Gastrocnemius medialis (tissue), 4 donors: Measurements from ENCODE around the gene ATP6V0E2. TPM values are rescaled to one million over a fixed set of nuclear protein-coding genes. Genes with fewer than 3 reads are reported as not detected.
"Not testable (repeated sequence)": the region's sequence is repeated elsewhere in the genome, so short reads cannot be mapped to it uniquely, and the experiment has no call there.

Experiments used
- ATAC-seq, 2 donors: fragments of 150-250 bp; one replicate each; pipeline ENCODE4 v1.9.1; 2016
- DNase-seq, 2 donors: peaks; one replicate each; pipeline ENCODE4 v3.0.0-alpha.2; 2019
- H3K27ac ChIP-seq, 4 donors: fragments of 200-600 bp; sonication (generic); 1 replicate in 1 of 4; 2 replicates in 3 of 4; pipeline ENCODE4 v1.5.1; 2016 to 2018; ENCODE audit warnings: mild to moderate bottlenecking in 2 of 4, moderate library complexity in 1 of 4
- H3K27me3 ChIP-seq, 3 donors: fragments of 200-600 bp; sonication (generic) in 2 of 3; 1 replicate in 1 of 3; 2 replicates in 2 of 3; pipeline versions ENCODE4 v1.5.1 to v1.6.0; 2016 to 2019; ENCODE audit warnings: mild to moderate bottlenecking in 1 of 3, moderate library complexity in 1 of 3
- H3K36me3 ChIP-seq, 2 donors: fragments of 200-600 bp; sonication (generic) in 1 of 2; one replicate each; pipeline ENCODE4 v1.5.1; 2017 to 2018
- H3K4me1 ChIP-seq, 2 donors: fragments of 200-600 bp; sonication (generic) in 1 of 2; one replicate each; pipeline ENCODE4 v1.5.1; 2016 to 2017; ENCODE audit warnings: mild to moderate bottlenecking in 2 of 2
- H3K4me3 ChIP-seq, 4 donors: fragments of 200-600 bp; sonication (generic) in 3 of 4; 1 replicate in 1 of 4; 2 replicates in 3 of 4; pipeline ENCODE4 v1.5.1; 2016 to 2019; ENCODE audit warnings: mild to moderate bottlenecking in 2 of 4
- H3K9me3 ChIP-seq, 3 donors: fragments of 200-600 bp; sonication (generic) in 2 of 3; 1 replicate in 1 of 3; 2 replicates in 2 of 3; pipeline ENCODE4 v1.5.1; 2016 to 2019
- POLR2A ChIP-seq, 2 donors: fragments of 450-650 bp; IDR thresholded peaks; one replicate each; pipeline ENCODE4 v1.6.1; 2017; ENCODE audit warnings: antibody characterized with exemption in 2 of 2, mild to moderate bottlenecking in 2 of 2, moderate library complexity in 2 of 2
- in situ Hi-C, 4 donors: fragments of 200-750 bp; cut with MboI; loops; one replicate each; pipeline versions ENCODE4 v1.15.0 to v1.8.0; 2017; ENCODE audit warnings: low sequenced_read_pairs in 4 of 4
- intact Hi-C: fragments of 100-400 bp; cut with DNase I; formaldehyde crosslinking; loops from one replicate; pipeline ENCODE4 v1.15.1; 2023; ENCODE audit warnings: low total_unique reads
- total RNA-seq, 4 donors: library from RNA; depleted of rRNA; stranded (reverse); fragments of >200 nt; gene quantifications; one replicate each; pipeline versions ENCODE4 v1.1.0 to v1.2.3, GENCODE V29; 2016
- TF ChIP-seq, protein P1 (sequence below), 5 experiments: fragments of 450-650 bp in 3 of 5; fragments of 200-600 bp in 2 of 5; sonication (generic) in 2 of 5; IDR thresholded peaks in 4 of 5; conservative IDR thresholded peaks in 1 of 5; 1 replicate in 4 of 5; 2 replicates in 1 of 5; pipeline ENCODE4 v1.5.1; 2016 to 2019; ENCODE audit warnings: antibody characterized with exemption in 5 of 5, mild to moderate bottlenecking in 3 of 5, moderate library complexity in 3 of 5

Gene ATP6V0E2
- total RNA-seq, 4 donors from 2014 or later: 9.0 to 46.3 (median 12.9) TPM

DNA sequence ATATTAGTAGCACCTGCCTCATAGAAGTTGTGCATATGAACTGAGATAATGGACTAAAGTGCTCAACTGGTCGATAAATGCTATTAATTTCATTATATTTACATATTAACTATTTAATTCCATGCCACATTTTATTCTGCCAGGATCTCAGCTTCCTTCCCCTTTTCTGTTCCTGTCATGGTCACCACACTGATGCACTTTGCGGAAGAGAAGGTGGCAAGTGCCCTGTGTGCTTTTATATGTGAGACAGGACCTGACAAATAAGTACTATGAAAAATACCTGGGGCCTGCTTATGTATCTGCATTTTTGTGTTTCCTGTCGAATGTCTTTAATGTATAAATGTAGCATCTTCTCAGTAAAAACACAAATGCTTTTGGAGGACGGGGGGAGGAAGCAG is 12.2 kb downstream of the ATP6V0E2 start:
- Histone ChIP-seq H3K27ac (no peak overlapping the region), H3K4me3 (no peak overlapping the region), H3K9me3 (no peaks in the 10 kb centered on the region), H3K36me3 (no peaks in the 10 kb centered on the region), H3K27me3 (no peaks in the 10 kb centered on the region), H3K4me1 (no peaks in the 10 kb centered on the region)
- TF ChIP-seq, protein P1, sequence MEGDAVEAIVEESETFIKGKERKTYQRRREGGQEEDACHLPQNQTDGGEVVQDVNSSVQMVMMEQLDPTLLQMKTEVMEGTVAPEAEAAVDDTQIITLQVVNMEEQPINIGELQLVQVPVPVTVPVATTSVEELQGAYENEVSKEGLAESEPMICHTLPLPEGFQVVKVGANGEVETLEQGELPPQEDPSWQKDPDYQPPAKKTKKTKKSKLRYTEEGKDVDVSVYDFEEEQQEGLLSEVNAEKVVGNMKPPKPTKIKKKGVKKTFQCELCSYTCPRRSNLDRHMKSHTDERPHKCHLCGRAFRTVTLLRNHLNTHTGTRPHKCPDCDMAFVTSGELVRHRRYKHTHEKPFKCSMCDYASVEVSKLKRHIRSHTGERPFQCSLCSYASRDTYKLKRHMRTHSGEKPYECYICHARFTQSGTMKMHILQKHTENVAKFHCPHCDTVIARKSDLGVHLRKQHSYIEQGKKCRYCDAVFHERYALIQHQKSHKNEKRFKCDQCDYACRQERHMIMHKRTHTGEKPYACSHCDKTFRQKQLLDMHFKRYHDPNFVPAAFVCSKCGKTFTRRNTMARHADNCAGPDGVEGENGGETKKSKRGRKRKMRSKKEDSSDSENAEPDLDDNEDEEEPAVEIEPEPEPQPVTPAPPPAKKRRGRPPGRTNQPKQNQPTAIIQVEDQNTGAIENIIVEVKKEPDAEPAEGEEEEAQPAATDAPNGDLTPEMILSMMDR (IDR thresholded peaks at IDR 0.05 in 4 of 5, conservative IDR thresholded peaks at IDR 0.05 in 1 of 5): no peak
- TF ChIP-seq POLR2A (IDR thresholded peaks at IDR 0.05): no peak
- no peak for ATAC-seq
- DNase-seq: no peak
- intact Hi-C loops (no loop called here), in situ Hi-C loops (no loop called here)

DNA sequence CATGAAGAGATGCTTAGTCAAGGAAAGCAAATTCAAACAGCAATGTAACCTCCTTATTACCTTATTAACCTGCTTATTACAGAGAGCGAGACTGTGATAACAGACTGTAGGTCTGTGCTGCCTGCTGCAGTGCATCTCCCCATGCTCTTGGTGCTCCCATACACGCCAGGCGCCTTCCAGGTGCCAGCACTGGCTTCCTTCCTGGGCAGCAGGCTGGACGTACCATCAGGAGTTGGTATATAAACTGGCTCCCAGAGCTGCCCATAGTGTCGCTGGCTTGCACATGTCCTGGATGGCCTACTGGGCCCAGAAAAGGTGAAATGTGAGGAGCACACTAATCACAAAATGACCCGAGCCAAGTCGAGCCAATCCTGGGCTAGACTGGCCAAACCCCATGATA is 13.5 kb downstream of the ATP6V0E2 start:
- no peak overlapping the region for H3K4me3 ChIP-seq
- H3K36me3 ChIP-seq: no peaks in the 10 kb centered on the region
- H3K4me1 ChIP-seq: no peaks in the 10 kb centered on the region
- no peaks in the 10 kb centered on the region for H3K9me3 ChIP-seq
- H3K27me3 ChIP-seq: no peaks in the 10 kb centered on the region
- DNase-seq (no peak), ATAC-seq (no peak)
- intact Hi-C loops (no loop called here), in situ Hi-C loops (no loop called here)
- H3K27ac ChIP-seq: no peak overlapping the region
- TF ChIP-seq, protein P1 (IDR thresholded peaks at IDR 0.05 in 4 of 5, conservative IDR thresholded peaks at IDR 0.05 in 1 of 5): no peak
- TF ChIP-seq POLR2A (IDR thresholded peaks at IDR 0.05): no peak

DNA sequence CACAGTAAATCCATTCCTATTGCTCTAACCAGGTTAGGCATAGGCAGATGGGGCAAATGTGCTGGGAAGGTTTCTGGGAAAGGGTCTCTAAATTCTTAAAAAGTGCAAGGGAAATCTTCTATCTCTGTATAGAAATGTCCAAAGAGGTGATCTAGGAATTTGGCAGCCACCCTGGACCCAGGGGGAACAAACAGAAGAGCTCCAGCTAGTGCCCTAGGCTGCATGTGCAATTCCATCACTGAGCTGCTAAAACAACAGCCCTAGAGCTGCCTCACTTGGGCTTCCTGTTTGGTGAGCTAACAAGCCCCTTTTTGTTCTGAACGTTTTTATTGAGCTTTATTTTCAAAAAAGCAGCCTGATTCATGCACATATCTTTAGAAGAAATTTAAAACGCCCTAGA is 16.9 kb downstream of the ATP6V0E2 start:
- H3K27ac ChIP-seq, H3K36me3 ChIP-seq, intact Hi-C loops, H3K4me3 ChIP-seq, ATAC-seq, DNase-seq, H3K27me3 ChIP-seq, in situ Hi-C loops, H3K4me1 ChIP-seq, H3K9me3 ChIP-seq: not testable (repeated sequence)

DNA sequence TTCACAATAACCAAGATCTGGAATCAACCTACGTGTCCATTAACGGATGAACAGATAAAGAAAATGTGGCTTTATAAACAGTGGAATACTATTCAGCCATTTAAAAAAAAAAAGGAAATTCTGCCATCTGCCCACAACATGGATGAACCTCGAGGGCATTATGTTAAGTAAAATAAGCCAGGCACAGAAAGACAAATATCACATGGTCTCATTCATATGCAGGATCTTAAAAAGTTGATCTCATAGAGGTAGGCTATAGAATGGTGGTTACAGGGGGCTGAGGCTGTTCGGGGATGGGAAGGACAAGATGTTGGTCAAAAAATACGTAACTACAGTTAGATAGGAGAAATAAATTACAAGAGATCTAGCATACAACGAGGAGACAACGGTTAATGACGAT is 21.2 kb downstream of the ATP6V0E2 start:
- DNase-seq, H3K4me1 ChIP-seq, H3K36me3 ChIP-seq, H3K4me3 ChIP-seq, intact Hi-C loops, in situ Hi-C loops, H3K9me3 ChIP-seq, H3K27me3 ChIP-seq, ATAC-seq, H3K27ac ChIP-seq: not testable (repeated sequence)

DNA sequence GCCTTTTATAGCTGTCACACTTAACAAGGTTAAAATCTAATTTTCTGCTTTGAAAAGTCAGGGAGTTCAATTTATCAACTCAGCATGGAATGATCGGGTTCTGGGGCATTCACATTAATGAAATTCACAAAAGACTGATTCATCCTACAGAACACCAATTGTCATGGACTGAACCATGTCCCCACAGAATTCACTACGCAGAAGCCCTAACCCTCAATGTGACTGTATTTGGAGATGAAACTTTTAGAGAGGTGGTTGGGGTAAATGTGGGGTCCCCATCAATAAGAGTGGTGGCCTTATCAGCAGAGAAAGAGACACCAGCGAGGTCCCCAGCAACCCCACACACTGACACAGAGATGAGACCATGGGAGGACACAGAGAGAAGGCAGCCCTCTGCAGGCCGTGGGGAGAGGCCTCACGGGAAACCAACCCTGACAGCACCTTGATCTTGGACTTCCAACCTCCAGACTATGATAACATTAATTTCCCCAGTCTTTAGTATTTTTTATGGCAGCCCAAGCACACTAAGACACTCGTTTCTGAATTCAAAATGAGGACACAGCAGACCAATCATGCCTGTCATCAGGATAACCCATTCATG is 34.1 kb downstream of the ATP6V0E2 start:
- H3K27me3 ChIP-seq, H3K4me3 ChIP-seq, H3K4me1 ChIP-seq, H3K36me3 ChIP-seq, intact Hi-C loops, H3K9me3 ChIP-seq, ATAC-seq, H3K27ac ChIP-seq, DNase-seq, in situ Hi-C loops: not testable (repeated sequence)

DNA sequence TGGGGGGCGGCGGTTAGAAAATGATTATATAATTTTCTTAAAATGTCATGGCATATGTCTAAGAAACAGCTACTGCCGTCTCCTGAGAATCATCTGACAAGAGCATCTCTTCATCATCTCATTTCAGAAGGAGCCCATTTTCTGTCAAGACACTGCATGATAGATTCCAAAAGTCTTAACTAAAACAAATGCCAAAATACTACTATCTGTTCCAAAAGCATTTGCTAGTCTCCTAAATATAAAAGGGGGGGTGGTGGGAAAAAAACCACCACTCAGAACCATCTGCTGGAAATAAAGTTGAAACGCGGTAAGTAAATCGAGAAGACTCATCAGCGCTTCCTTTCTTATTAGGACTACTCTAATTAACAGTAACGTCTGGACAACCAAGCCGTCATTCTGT is 36.5 kb downstream of the ATP6V0E2 start:
- intact Hi-C loops, ATAC-seq, H3K4me1 ChIP-seq, DNase-seq, H3K27ac ChIP-seq, H3K4me3 ChIP-seq, H3K27me3 ChIP-seq, in situ Hi-C loops, H3K36me3 ChIP-seq, H3K9me3 ChIP-seq: not testable (repeated sequence)

DNA sequence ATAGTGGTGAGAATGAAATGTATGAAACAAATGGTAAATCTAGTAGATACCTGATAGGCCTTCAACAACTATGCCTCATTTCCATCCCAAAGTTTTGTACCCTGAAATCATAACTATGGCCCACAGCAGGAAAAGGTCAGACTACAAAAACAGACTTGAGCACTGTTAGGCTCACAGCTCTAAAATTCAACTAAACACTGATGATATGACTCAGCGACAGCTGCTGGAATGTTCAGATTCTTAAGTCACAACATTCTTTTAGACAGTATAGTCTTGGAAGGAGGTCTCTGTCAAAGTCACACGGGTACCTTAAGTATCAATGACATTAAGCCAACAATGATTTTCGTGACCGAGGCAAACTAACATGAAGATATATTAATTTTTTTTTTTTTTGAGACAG is 38.4 kb downstream of the ATP6V0E2 start:
- H3K27ac ChIP-seq, H3K4me3 ChIP-seq, H3K27me3 ChIP-seq, H3K4me1 ChIP-seq, ATAC-seq, in situ Hi-C loops, intact Hi-C loops, DNase-seq, H3K9me3 ChIP-seq, H3K36me3 ChIP-seq: not testable (repeated sequence)

DNA sequence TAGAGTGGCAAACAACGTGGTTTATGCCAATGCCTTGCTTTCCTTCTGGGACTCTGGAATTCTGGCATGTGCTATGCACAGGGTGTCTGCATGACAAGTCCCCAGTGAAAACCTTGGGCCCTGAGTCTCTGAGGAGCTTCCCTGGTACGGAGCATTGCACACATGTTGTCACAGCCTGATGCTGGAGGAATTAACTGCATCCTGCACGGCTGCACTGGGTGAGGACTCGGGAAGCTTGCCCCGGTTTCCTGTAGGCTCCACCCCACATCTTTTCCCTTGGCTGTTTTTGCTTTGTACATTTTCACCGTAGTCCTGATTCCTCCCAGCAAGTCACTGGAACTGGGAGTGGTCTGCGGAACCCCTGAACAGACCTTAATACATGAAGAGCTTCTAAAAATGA is 52.6 kb downstream of the ATP6V0E2 start:
- H3K4me3 ChIP-seq, DNase-seq, H3K4me1 ChIP-seq, H3K27ac ChIP-seq, ATAC-seq, H3K36me3 ChIP-seq, H3K9me3 ChIP-seq, H3K27me3 ChIP-seq, in situ Hi-C loops, intact Hi-C loops: not testable (repeated sequence)
